Measurements from ENCODE around the gene STK35.

STK35 gene

GRCh38 chr20:2101057-2101864 lies at the start of gene STK35:
TSS of gene STK35 (plus strand) at chr20:2101827. CDS start at chr20:2101882, 55 bp downstream.
- no peak for DNase-seq (ENCODE audit: low read depth, low spot score)

DNA sequence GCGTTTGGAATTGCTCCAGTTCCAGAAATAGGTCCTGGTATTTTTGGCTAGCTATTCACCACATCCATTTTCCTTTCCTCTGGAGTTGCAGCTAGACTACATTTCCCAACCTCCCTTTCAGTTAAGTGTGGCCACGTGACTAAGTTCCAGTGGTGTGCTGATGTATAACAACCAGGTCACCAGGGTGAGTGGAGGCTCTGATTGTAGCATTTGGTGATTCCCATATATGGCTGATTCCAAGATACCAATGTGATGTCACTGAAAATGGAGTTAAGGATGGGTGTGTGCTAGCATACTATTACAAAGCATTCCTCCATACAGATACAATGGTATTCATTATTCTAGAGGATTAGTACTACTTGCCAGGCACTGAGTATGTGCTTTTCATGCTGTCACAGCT lies 49.7 kb upstream of the STK35 start:
- DNase-seq (ENCODE audit: low read depth, low spot score): no peak

GRCh38 chr20:2052741-2053140 lies 48.9 kb upstream of the STK35 start:
- DNase-seq (ENCODE audit: low read depth, low spot score): no peak

DNA sequence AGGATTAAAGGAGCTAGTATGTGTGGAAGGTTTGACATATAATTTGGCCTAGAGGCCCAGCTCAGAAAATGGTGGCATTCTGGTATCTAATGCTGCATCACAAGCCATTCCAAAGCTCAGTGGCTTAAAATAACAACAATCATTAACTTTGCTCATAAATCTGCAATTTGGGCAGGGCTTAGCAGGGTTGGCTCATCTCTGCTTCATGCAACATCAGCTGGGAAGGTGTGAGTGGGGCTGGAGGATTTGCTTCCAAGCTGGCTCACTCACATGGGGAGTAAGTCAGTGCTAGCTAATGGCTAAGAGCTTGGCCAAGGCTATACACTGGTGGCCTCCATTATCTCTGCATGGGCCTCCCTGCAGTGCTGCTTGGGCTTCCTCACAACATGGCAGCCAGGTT lies 48.0 kb upstream of the STK35 start:
- no peak for DNase-seq (ENCODE audit: low read depth, low spot score)

DNA sequence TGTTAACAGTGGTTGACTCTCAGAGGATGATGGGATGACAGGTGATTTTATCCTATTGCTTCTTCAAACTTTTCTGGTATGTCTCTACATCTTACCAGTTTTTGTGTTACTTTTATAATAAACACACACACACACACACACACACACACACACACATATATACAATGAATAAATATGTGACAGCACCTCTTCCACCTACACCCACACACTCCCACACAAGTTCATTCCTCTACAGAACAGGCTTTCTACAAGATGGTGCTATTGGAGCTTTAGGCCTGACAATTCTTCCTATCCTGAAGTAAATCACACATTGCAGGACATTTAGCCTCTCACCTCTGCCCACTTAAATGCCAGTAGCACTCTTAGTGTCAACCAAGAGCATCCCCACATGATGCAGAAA lies 46.7 kb upstream of the STK35 start:
- DNase-seq (ENCODE audit: low read depth, low spot score): no peak

DNA sequence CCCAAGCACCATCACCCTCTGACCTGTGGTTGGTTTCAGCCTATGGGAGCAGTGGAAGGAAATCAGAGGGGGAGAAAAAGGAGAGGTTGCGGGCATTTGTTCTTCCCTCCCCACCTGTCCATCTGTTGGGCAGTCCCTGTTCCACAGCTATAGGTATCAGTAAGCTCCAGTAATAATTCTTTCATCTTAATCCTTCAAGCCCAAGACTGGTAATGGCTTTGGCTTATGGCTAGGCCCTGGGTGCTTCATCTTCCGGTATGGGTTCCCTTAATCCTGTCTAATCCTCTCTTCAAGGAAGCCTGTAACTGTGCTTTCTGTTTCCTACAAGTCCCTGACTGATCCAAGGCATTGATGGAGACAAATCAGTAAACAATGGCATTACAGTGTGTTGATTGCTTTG lies 42.2 kb upstream of the STK35 start:
- DNase-seq (ENCODE audit: low read depth, low spot score): no peak

DNA sequence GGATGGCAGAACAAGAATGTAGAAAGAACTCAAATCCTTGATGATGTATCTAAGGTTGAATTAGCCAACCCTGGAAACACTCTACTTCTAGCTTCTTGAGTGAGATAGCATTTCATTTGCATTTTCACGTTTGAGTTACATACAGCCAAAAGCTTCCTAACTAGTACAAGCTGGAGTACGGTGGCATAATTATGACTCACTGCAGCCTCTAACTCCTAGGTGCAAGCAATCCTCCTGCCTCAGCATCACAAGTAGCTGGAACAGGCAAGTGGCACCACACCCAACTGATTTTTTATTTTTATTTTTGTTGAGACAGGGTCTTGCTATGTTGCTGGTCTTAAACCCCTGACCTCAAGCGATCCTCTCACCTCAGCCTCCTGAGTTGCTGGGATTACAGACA lies 36.5 kb upstream of the STK35 start:
- DNase-seq (ENCODE audit: low read depth, low spot score): no peak

DNA sequence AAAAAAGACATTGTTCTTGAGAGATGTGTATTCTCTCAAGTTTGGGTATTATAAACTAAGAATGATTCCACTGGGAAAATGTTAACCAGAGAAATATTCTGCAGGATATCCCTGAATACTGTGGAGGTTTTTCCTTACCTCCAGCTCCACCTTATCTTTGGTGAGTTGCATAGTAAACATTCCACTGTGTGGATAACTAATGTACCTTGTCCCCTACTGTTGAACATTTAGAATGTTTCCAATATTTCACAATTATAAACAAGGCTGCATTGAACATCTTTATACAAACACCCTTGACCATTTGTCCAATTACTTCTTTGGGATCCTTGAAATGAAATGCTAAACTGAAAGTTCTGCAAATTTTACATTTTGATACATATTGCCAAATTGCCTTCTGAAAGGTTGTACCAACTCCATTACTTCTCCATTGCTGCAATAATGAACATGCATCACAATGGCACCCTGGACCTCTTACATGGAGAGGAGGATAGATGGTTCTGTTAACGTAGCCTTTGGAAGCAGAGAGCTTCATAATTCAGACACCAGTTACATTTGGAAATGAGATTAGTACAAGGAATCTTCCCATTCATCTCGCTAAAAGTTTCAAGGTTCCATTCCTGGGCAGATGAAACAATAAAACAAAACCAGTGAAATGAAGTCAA lies 35.0 kb upstream of the STK35 start:
- DNase-seq (ENCODE audit: low read depth, low spot score): no peak

DNA sequence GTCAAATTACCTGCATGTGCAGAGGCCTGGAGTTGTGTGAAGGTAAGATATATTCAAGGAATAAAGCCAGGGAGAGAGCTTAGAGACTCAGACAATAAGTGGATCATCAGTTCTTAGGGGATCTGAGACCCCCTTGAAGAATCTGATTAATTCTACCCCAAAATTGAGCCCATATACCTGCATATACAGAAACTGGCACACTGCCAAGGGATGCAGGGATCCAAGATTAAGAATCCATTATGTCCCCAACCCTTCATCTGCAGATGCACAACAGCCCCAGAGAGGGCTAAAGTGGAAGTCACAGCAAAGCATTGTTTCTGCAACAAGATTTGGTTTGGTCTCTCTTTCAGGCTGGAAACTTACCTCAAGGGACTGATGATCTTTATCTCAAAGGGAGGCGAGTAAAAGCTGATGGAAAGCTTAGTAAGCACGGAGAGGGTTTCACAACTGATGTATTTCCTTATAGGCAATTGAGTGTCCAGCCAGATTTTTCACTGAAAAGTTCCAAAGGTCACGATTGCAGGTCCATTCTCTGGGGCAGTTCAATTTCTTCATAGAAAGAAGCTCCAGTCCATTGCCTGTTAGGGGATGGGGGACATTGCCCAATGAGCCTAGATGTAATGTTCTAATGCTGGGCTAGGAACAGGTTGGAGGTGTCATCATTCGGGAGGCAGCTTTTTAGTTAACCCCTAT lies 20.9 kb upstream of the STK35 start:
- no peak for DNase-seq (ENCODE audit: low read depth, low spot score)

DNA sequence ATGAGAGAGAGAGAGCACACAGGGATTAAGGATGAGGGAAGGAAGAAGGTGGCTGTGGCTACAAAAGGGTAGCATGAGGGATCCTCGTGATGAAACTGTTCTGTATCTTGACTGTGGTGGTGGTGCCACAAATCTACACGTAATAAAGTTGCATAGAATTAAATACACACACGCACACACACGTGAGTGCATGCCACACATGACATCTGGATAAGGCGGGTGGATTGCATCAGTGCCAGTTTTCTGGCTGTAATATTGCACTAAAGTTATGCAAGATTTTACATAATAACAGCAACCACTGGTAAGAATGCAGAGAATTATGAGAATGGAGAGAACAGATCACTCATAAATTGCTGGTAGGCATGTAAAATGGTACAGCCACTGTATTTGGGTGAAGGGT lies 16.9 kb upstream of the STK35 start:
- no peak for DNase-seq (ENCODE audit: low read depth, low spot score)

DNA sequence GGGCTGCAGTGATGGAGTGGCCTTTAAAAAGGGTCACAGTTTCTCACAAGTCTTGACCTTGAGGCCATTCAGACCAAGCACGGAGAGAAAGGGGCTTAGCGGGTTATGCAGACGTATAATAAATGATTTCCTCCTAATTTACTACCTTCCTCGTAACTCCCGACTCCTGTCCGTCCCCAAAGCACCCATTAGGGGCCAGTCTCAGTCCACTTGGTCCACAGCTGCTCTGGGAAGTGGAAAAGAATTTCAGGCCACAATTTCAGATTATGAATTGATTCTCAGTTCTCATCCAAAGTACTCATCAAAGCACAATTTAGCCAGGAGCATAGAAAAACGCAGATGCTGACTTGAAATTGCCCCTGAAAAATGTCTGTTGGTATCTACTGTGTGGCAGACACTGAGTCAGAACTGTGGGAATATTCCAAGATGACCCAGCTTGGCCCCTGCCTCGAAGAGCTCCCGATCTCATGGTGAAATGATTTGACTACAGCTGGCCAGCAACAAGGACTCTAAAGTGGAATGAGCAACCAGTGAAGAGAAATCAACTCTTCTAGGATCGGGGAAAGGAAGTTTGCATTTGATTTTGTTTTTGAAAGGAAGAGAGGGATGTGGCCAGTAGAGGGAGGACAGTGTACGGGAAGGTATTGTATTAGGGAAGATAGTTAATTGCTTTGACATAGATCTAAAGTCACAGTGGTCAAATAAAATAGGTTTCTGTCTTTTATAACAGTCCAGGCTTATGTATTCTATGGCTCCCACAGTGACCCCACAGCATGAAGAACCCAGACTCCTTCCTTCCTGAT lies 15.2 kb upstream of the STK35 start:
- DNase-seq (ENCODE audit: low read depth, low spot score): no peak

DNA sequence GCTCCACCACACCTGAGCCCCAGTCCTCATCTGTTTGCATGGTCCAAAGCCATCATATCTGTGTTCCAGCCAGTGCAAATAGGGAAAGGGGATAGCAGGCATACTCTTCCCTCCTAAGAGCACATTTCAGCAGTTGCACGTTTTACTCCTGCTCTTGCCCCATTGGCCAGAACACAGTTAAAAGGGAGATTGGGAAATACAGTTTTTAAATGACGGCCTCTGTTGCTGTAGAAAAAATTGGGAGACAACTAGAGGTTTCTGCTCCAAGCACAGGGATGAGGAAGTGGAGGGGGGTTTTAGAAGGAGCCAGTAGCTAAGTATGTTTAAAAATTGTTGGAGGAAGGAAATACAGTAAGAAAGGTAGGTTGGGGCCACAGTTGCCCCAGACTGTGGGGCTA lies 14.6 kb upstream of the STK35 start:
- no peak for DNase-seq (ENCODE audit: low read depth, low spot score)

DNA sequence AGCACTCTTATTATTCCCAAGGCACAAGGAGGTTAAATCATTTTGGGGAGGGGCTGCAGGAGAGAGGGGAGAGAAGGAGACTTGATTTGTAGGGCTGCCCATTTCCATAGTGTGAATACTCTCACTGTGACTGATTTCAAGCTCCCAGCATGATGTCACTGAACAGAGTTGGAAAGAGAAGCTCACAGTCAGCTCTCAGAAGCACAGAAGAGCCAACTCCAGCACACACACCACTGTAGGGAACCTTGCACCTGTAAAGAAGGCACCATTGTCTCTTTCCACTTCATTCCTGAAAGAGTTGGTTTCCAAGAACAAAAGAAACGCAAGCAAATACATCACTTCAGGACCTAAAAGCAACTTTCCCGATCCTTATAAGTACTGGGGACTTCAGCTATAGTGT lies 12.7 kb upstream of the STK35 start:
- no peak for DNase-seq (ENCODE audit: low read depth, low spot score)

DNA sequence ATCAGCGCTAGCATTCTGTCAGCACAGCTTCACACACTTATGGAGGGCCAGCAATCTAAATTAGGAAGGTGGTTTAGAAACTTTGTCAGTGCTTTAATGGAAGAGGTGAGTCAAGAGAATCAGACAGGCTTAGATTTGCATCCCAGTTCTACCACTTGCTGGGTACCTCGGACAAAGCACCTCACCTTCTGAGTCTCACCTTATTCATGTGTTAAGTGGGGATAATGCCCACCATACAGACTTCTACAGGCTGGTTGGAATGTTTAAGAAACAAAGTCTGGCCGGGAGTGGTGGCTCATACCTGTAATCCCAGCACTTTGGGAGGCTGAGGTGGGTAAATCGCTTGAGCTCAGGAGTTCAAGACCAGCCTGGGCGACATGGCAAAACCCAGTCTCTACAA lies 12.2 kb upstream of the STK35 start:
- DNase-seq (ENCODE audit: low read depth, low spot score): no peak

DNA sequence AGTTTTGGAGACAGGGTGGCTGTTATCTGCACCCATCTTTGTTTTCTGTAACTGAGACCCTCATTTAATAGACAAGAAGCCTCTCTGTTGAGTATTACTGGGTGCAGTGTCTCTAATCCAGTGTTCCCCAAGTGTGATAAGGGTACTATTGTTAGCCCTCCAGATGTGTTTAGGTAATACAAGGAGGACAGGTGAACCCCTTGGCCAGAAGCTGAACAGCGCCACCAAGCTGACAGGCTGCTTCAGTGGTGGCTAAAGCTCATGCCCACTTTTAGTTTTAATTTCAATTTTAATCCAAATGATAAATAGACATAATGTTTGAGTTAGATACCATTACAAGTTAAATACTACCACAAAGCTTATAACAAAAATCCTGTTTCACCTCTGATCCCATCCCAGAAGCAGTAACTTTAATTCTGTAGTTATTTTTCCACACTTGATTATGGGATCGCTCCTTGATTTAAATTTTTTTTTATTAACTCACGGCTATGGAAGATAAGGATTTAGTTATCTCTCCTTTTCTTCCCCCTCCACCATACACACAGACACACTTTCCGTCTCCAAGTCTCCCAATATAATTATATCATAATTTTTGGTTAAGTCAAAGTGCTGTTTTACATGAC lies 8.4 kb upstream of the STK35 start:
- no peak for DNase-seq (ENCODE audit: low read depth, low spot score)

GRCh38 chr20:2093883-2094282 lies 7.7 kb upstream of the STK35 start:
- no peak for DNase-seq (ENCODE audit: low read depth, low spot score)

- peak; percentile 87 for DNase-seq (ENCODE audit: low read depth, low spot score)
Measured at GRCh38 chr20:2101865-2102584, 398 bp downstream of the STK35 start.

- DNase-seq (ENCODE audit: low read depth, low spot score): peak; percentile 70
Measured at GRCh38 chr20:2102585-2103460, 1.2 kb downstream of the STK35 start.

DNA sequence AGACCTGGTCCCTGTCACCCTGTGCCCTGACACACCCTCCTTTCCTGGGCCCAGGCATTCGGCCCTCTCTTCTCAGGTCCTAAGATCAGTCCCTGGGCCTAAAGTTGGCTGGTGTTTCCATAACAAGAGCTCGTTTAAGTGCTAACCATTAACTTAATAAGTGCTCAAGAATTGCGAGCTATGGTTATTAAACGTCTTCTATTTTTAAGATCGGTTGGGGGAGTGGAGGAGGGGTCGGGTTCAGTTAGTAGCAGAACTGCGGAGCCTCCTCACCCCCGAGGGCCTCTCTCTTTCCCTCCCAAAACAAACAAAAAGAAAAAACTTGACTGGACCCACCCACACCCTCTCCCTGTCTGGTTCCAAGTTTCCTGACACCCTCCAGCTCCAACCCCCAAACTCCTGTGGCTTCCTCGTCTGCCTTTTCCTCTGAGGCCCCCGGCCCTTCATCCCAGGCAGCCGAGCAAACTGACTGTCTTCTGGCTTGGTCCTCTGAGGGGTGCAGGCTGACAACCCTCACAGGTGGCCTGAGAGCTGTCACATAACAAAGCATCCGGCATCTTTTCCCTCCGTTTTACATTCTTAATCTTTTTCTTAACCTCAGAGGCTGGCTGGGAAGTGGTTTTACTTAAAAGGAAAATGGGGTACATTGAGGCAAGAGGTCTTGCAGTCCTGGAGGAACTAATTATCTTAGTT lies 2.0 kb downstream of the STK35 start:
- DNase-seq (ENCODE audit: low read depth, low spot score): no peak

All from smooth muscle cell of the brain vasculature (primary cell).